Neural cell (in vitro differentiated cells): ENCODE measurements around the gene AFG1L. TPM values are rescaled to one million over a fixed set of nuclear protein-coding genes. Genes with fewer than 3 reads are reported as not detected.
A peak's percentile ranks its signal among the peaks of the same experiment; 100 is the strongest.

Source experiments
- H2AFZ ChIP-seq: fragments of 200-600, 300-800 bp; sonication (generic), shearing (Covaris generic); 2 replicates; pipeline ENCODE4 v1.6.0; 2014; ENCODE audit warnings: low read depth, mild to moderate bottlenecking, antibody characterized with exemption, low read length, moderate library complexity
- H3F3A ChIP-seq: fragments of 200-600 bp; shearing (Covaris generic); 2 replicates; pipeline ENCODE4 v1.6.1; 2016; ENCODE audit warnings: mild to moderate bottlenecking, moderate library complexity, mixed read lengths, antibody characterized with exemption, low read length; ENCODE audit not compliant: insufficient read depth, poor library complexity, severe bottlenecking
- H3K27ac ChIP-seq: fragments of 200-600, 300-800 bp; sonication (generic), shearing (Covaris generic); 2 replicates; pipeline ENCODE4 v1.5.1; 2014; ENCODE audit warnings: mild to moderate bottlenecking, low read length, moderate library complexity
- H3K27me3 ChIP-seq: fragments of 300-800, 200-600 bp; sonication (generic), shearing (Covaris generic); 2 replicates; pipeline ENCODE4 v1.6.0; 2014; ENCODE audit warnings: mild to moderate bottlenecking, low read depth, low read length, moderate library complexity; ENCODE audit not compliant: insufficient read depth
- H3K36me3 ChIP-seq: fragments of 300-800, 200-600 bp; sonication (generic), shearing (Covaris generic); 2 replicates; pipeline ENCODE4 v1.5.1; 2014; ENCODE audit warnings: mild to moderate bottlenecking, antibody characterized with exemption, low read length, moderate library complexity; ENCODE audit not compliant: insufficient read depth
- H3K4me2 ChIP-seq: fragments of 300-800, 200-600 bp; sonication (generic), shearing (Covaris generic); 2 replicates; pipeline ENCODE4 v1.6.0; 2014; ENCODE audit warnings: mild to moderate bottlenecking, low read length
- H3K4me3 ChIP-seq: fragments of 300-800, 200-600 bp; sonication (generic), shearing (Covaris generic); 2 replicates; pipeline ENCODE4 v1.5.1; 2014; ENCODE audit warnings: mild to moderate bottlenecking, low read length, moderate library complexity
- H3K79me2 ChIP-seq: fragments of 200-600 bp; shearing (Covaris generic); replicated peaks from 2 replicates; pipeline ENCODE4 v1.6.0; 2014; ENCODE audit warnings: mild to moderate bottlenecking, low read length, moderate library complexity; ENCODE audit not compliant: insufficient read depth
- H3K9ac ChIP-seq: fragments of 300-800, 200-600 bp; sonication (generic), shearing (Covaris generic); 2 replicates; pipeline ENCODE4 v1.6.1; 2016; ENCODE audit warnings: mild to moderate bottlenecking, low read length, mixed read lengths
- H3K9me2 ChIP-seq: fragments of 200-600 bp; shearing (Covaris generic); 2 replicates; pipeline ENCODE4 v1.6.1; 2016; ENCODE audit warnings: mild to moderate bottlenecking, low read length, mixed read lengths; ENCODE audit not compliant: insufficient read depth
- H3K9me3 ChIP-seq: fragments of 200-600, 300-800 bp; sonication (generic), shearing (Covaris generic); 2 replicates; pipeline ENCODE4 v1.6.1; 2016; ENCODE audit warnings: mild to moderate bottlenecking, mixed run types, low read length, moderate library complexity, mixed read lengths
- H4K20me1 ChIP-seq: fragments of 200-600 bp; shearing (Covaris generic); 2 replicates; pipeline ENCODE4 v1.6.1; 2016; ENCODE audit warnings: mild to moderate bottlenecking, mixed run types; ENCODE audit not compliant: insufficient read depth
- CTCF ChIP-seq: fragments of 450-650 bp; IDR thresholded peaks from 2 replicates; pipeline ENCODE4 v1.5.1; 2014; ENCODE audit warnings: antibody characterized with exemption, mild to moderate bottlenecking, moderate library complexity; ENCODE audit not compliant: poor library complexity, severe bottlenecking
- EP300 ChIP-seq: fragments of 450-650 bp; conservative IDR thresholded peaks from 2 replicates; pipeline ENCODE4 v1.6.1; 2014; ENCODE audit warnings: antibody characterized with exemption, mild to moderate bottlenecking, moderate library complexity; ENCODE audit not compliant: poor library complexity, severe bottlenecking
- EZH2 ChIP-seq: fragments of 200-600, 300-800 bp; shearing (Covaris generic), sonication (generic); IDR thresholded peaks from 2 replicates; pipeline ENCODE4 v1.6.1; 2014; ENCODE audit warnings: antibody characterized with exemption, low read length, borderline replicate concordance, mild to moderate bottlenecking; ENCODE audit not compliant: insufficient read depth, poor library complexity, severe bottlenecking
- MXI1 ChIP-seq: fragments of 450-650 bp; conservative IDR thresholded peaks from 2 replicates; pipeline ENCODE4 v1.6.1; 2014; ENCODE audit warnings: antibody characterized with exemption, mild to moderate bottlenecking; ENCODE audit not compliant: poor library complexity, severe bottlenecking
- POLR2AphosphoS5 ChIP-seq: IDR thresholded peaks from 2 replicates; pipeline ENCODE4 v1.6.1; 2012
- RAD21 ChIP-seq: fragments of 450-650 bp; conservative IDR thresholded peaks from 2 replicates; pipeline ENCODE4 v1.6.1; 2014; ENCODE audit warnings: antibody characterized with exemption, mild to moderate bottlenecking, moderate library complexity
- REST ChIP-seq: IDR thresholded peaks from 2 replicates; pipeline ENCODE4 v1.6.1; 2012; ENCODE audit warnings: borderline replicate concordance
- SMC3 ChIP-seq: fragments of 450-650 bp; conservative IDR thresholded peaks from 2 replicates; pipeline ENCODE4 v1.6.1; 2014; ENCODE audit warnings: antibody characterized with exemption, mild to moderate bottlenecking, moderate library complexity; ENCODE audit not compliant: poor library complexity
- TAF1 ChIP-seq: IDR thresholded peaks from 2 replicates; pipeline ENCODE4 v1.6.1; 2012; ENCODE audit warnings: low read depth
- polyA plus RNA-seq: library from polyadenylated mRNA; depleted of rRNA; stranded (reverse); fragments of >200 nt; gene quantifications from 2 replicates; pipeline ENCODE4 v1.2.3, GENCODE V29; 2014

AFG1L gene
- polyA plus RNA-seq, 1 donor from 2014 or later = 3.3 TPM

GRCh38 chr6:108524528-108525248 lies 229.8 kb downstream of the AFG1L start:
- Histone ChIP-seq H3K9ac (no peak overlapping the region), H3F3A (no peaks in the 10 kb centered on the region), H3K79me2 (no peaks in the 10 kb centered on the region), H3K36me3 (peaks cover 4% of the 10 kb centered on the region), H2AFZ (no peak overlapping the region), H3K4me3 (no peak overlapping the region), H3K27ac (no peak overlapping the region), H4K20me1 (no peaks in the 10 kb centered on the region), H3K9me3 (no peaks in the 10 kb centered on the region), H3K4me2 (no peak overlapping the region), H3K9me2 (no peaks in the 10 kb centered on the region), H3K27me3 (no peaks in the 10 kb centered on the region)
- TF ChIP-seq TAF1 (no peak), REST (no peak), EZH2 (no peak), CTCF (no peak), MXI1 (no peak), EP300 (no peak), RAD21 (no peak), POLR2AphosphoS5 (no peak), SMC3 (no peak)

- H3K36me3 ChIP-seq = no peaks in the 10 kb centered on the region
- H3K9me2 ChIP-seq = no peaks in the 10 kb centered on the region
- H3K79me2 ChIP-seq = no peaks in the 10 kb centered on the region
- no peaks in the 10 kb centered on the region for H3F3A ChIP-seq
- no peaks in the 10 kb centered on the region for H3K9me3 ChIP-seq
- no peak overlapping the region for H3K4me2 ChIP-seq
- H3K27ac ChIP-seq = no peak overlapping the region
- no peaks in the 10 kb centered on the region for H4K20me1 ChIP-seq
- no peak overlapping the region for H3K9ac ChIP-seq
- TF ChIP-seq RAD21 (peak; percentile 96), MXI1 (no peak), SMC3 (peak; percentile 96), CTCF (peak; percentile 95), TAF1 (no peak)
- H3K27me3 ChIP-seq = no peaks in the 10 kb centered on the region
- H2AFZ ChIP-seq = no peak overlapping the region
- H3K4me3 ChIP-seq = no peak overlapping the region
Observed at GRCh38 chr6:108526739-108527174, 231.9 kb downstream of the AFG1L start.
